ENCODE measurements around the gene MGLL. TPM values are rescaled to one million over a fixed set of nuclear protein-coding genes. Genes with fewer than 3 reads are reported as not detected.
A peak's percentile ranks its signal among the peaks of the same experiment; 100 is the strongest.

The MGLL gene
- total and polyA plus RNA-seq, 2 experiments from 2014 or later: 58.7 to 184 TPM

DNA sequence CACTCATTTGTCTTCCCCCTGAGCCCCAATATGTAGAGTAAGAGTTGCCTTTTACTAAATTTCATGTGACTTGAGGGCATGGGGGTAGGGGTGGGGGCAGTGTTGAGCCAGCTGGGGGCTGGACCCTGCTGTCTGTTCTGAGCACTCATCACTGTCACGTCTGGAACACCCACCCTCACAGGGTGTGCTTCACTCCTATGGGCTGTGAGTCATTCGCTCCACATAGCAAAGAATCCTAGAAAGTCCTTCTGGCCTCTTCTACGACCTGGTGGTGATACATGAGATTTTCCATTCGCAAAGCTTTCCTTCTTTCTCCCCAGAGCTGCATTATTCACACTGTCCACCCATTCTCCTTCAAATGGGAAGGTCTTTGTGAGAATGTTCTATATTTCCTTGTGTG lies 43.6 kb upstream of the MGLL start:
- 0 out of 2 replicates have a peak, but pooled peaks cover 3% of the 10 kb centered on the region for H3K4me1 ChIP-seq (ENCODE audit: insufficient read depth)
- H3K36me3 ChIP-seq (ENCODE audit: low read depth): no peaks in the 10 kb centered on the region
- no peak overlapping the region for H2AFZ ChIP-seq
- peaks cover 19% of the 10 kb centered on the region for H3K27me3 ChIP-seq (replicated peaks; ENCODE audit: insufficient read depth)
- no peaks in the 10 kb centered on the region for H4K20me1 ChIP-seq (ENCODE audit: insufficient read depth)
- no peak overlapping the region for H3K27ac ChIP-seq
- no peak for TF ChIP-seq EZH2 (IDR thresholded peaks at IDR 0.05; ENCODE audit: insufficient read depth, poor library complexity, severe bottlenecking)
- no peak for TF ChIP-seq EZH2phosphoT487 (IDR thresholded peaks at IDR 0.05; ENCODE audit: insufficient read depth, low read depth)
- H3K4me2 ChIP-seq (ENCODE audit: unreplicated experiment): no peak overlapping the region
- no peak overlapping the region for H3K9ac ChIP-seq
- DNase-seq: peak; percentile 82
- no peaks in the 10 kb centered on the region for H3K9me2 ChIP-seq (ENCODE audit: insufficient read depth)
- in situ Hi-C loops (cut with MboI): no loop called here
- 59 to 60% methylated on average over 4 of the region's 4 CpGs for whole genome bisulfite sequencing, 2 experiments (ENCODE audit: low coverage in 1 of 2, low lambda C conversion rate in 2 of 2, missing lambda C conversion rate in 2 of 2)
- H3K4me3 ChIP-seq: no peak overlapping the region
- 0 out of 2 replicates have a peak, but pooled peaks cover 5% of the 10 kb centered on the region for H3F3A ChIP-seq (ENCODE audit: insufficient read depth)
- H3K9me3 ChIP-seq (ENCODE audit: low read depth): no peaks in the 10 kb centered on the region
- H3K79me2 ChIP-seq (ENCODE audit: insufficient read depth): no peaks in the 10 kb centered on the region

DNA sequence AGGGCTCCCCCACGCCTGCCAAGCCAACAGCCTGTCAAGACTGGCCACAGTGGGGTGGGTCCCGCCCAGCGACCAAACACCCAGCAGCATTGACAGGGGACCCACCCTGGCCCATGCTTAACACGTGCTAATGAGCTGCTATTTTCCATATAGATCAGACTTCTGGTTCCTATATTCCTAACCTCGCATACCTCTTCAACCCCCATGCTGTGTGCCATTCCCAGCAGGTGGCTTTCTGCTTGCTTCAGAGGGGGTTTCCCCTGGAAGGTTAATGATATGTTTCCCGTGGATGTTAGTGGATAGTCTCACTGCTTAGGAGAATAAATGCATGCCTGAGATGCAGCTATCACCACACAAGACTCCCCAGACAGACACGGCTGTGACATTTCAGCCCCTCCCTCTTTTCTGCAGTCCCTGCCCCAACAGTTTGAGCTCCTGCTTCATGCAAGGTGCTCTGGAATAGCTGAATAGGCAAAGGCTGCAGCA lies 37.9 kb upstream of the MGLL start:
- WGBS, 2 experiments (ENCODE audit: low coverage in 1 of 2, low lambda C conversion rate in 2 of 2, missing lambda C conversion rate in 2 of 2): 17 to 19% methylated on average over 7 of the region's 7 CpGs

DNA sequence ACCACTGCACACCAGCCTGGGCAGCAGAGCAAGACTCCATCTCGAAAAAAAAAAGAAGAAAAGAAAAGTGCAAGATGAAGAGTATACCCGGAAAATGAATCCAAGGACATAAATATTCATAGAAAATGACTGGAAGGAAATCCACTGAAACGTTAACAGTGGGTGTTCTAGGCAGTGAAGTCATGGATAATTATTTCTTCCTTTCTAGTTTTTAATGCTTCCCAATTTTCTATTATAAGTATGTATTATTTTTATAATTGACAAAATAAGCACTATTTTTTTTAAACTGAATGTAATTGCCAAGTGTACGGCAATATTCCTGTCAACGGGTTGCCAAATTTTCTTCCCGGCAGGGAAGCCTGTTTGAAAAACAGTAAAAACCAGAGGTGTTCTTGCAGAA lies 37.4 kb upstream of the MGLL start:
- H3K9me3 ChIP-seq (ENCODE audit: low read depth): no peaks in the 10 kb centered on the region
- H3K4me2 ChIP-seq (ENCODE audit: unreplicated experiment): no peak overlapping the region
- H3K9me2 ChIP-seq (ENCODE audit: insufficient read depth): no peaks in the 10 kb centered on the region
- no peaks in the 10 kb centered on the region for H4K20me1 ChIP-seq (ENCODE audit: insufficient read depth)
- TF ChIP-seq EZH2phosphoT487 (IDR thresholded peaks at IDR 0.05; ENCODE audit: insufficient read depth, low read depth) (no peak), EZH2 (IDR thresholded peaks at IDR 0.05; ENCODE audit: insufficient read depth, poor library complexity, severe bottlenecking) (no peak)
- WGBS, 2 experiments (ENCODE audit: low coverage in 1 of 2, low lambda C conversion rate in 2 of 2, missing lambda C conversion rate in 2 of 2): 11 to 13% methylated on average over 6 of the region's 6 CpGs
- no peak for DNase-seq
- H3K27ac ChIP-seq: no peak overlapping the region
- H3K4me1 ChIP-seq (ENCODE audit: insufficient read depth): no peaks in the 10 kb centered on the region
- no peak overlapping the region for H3K4me3 ChIP-seq
- no peaks in the 10 kb centered on the region for H3F3A ChIP-seq (ENCODE audit: insufficient read depth)
- H3K9ac ChIP-seq: no peak overlapping the region
- no peak overlapping the region for H2AFZ ChIP-seq
- peaks cover 15% of the 10 kb centered on the region for H3K27me3 ChIP-seq (replicated peaks; ENCODE audit: insufficient read depth)
- H3K79me2 ChIP-seq (ENCODE audit: insufficient read depth): no peaks in the 10 kb centered on the region
- in situ Hi-C loops (cut with MboI): no loop called here
- no peaks in the 10 kb centered on the region for H3K36me3 ChIP-seq (ENCODE audit: low read depth)

More for the DNA sequence above, 37.9 kb upstream of the MGLL start:
- no peak overlapping the region for H3K4me3 ChIP-seq
- TF ChIP-seq EZH2phosphoT487 (IDR thresholded peaks at IDR 0.05; ENCODE audit: insufficient read depth, low read depth) (no peak), EZH2 (IDR thresholded peaks at IDR 0.05; ENCODE audit: insufficient read depth, poor library complexity, severe bottlenecking) (no peak)
- H3K27ac ChIP-seq: no peak overlapping the region
- no peaks in the 10 kb centered on the region for H3K79me2 ChIP-seq (ENCODE audit: insufficient read depth)
- no peaks in the 10 kb centered on the region for H3K36me3 ChIP-seq (ENCODE audit: low read depth)
- no peaks in the 10 kb centered on the region for H3K9me3 ChIP-seq (ENCODE audit: low read depth)
- no peak for DNase-seq
- H4K20me1 ChIP-seq (ENCODE audit: insufficient read depth): no peaks in the 10 kb centered on the region
- in situ Hi-C loops (cut with MboI): no loop called here
- no peaks in the 10 kb centered on the region for H3K9me2 ChIP-seq (ENCODE audit: insufficient read depth)
- H3K27me3 ChIP-seq (replicated peaks; ENCODE audit: insufficient read depth): peaks cover 15% of the 10 kb centered on the region
- no peak overlapping the region for H3K9ac ChIP-seq
- H2AFZ ChIP-seq: no peak overlapping the region
- no peaks in the 10 kb centered on the region for H3K4me1 ChIP-seq (ENCODE audit: insufficient read depth)
- H3F3A ChIP-seq (ENCODE audit: insufficient read depth): no peaks in the 10 kb centered on the region
- no peak overlapping the region for H3K4me2 ChIP-seq (ENCODE audit: unreplicated experiment)

DNA sequence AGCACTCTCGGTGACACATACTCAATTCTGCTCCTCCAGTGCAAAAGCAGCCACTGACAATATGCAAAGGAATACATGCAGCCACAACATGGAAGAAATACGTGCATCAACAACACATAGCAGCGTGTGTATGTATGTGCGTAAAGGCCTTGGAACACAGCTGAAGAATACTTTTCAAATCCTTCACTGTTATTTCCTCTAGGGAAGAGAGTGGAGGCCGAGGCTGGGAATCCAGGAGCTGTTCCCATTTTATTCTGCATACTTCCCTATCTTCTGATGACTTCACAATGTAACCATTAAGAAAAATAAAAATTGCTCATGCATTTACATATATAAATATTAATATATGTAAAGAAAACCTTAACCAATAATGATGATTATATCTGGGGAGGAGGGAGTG lies 36.6 kb upstream of the MGLL start:
- Histone ChIP-seq H3K27me3 (replicated peaks; ENCODE audit: insufficient read depth) (peaks cover 15% of the 10 kb centered on the region), H3K36me3 (ENCODE audit: low read depth) (no peaks in the 10 kb centered on the region), H2AFZ (no peak overlapping the region), H3K9me3 (ENCODE audit: low read depth) (no peaks in the 10 kb centered on the region), H3K4me2 (ENCODE audit: unreplicated experiment) (no peak overlapping the region), H3K9me2 (ENCODE audit: insufficient read depth) (no peaks in the 10 kb centered on the region), H4K20me1 (ENCODE audit: insufficient read depth) (no peaks in the 10 kb centered on the region), H3K9ac (no peak overlapping the region), H3K4me3 (no peak overlapping the region), H3F3A (ENCODE audit: insufficient read depth) (no peaks in the 10 kb centered on the region), H3K4me1 (ENCODE audit: insufficient read depth) (no peaks in the 10 kb centered on the region), H3K27ac (no peak overlapping the region), H3K79me2 (ENCODE audit: insufficient read depth) (no peaks in the 10 kb centered on the region)
- DNase-seq: no peak
- in situ Hi-C loops (cut with MboI): no loop called here
- TF ChIP-seq EZH2phosphoT487 (IDR thresholded peaks at IDR 0.05; ENCODE audit: insufficient read depth, low read depth) (no peak), EZH2 (IDR thresholded peaks at IDR 0.05; ENCODE audit: insufficient read depth, poor library complexity, severe bottlenecking) (no peak)
- 64 to 69% methylated on average over 5 of the region's 5 CpGs for WGBS, 2 experiments (ENCODE audit: low coverage in 1 of 2, low lambda C conversion rate in 2 of 2, missing lambda C conversion rate in 2 of 2)

DNA sequence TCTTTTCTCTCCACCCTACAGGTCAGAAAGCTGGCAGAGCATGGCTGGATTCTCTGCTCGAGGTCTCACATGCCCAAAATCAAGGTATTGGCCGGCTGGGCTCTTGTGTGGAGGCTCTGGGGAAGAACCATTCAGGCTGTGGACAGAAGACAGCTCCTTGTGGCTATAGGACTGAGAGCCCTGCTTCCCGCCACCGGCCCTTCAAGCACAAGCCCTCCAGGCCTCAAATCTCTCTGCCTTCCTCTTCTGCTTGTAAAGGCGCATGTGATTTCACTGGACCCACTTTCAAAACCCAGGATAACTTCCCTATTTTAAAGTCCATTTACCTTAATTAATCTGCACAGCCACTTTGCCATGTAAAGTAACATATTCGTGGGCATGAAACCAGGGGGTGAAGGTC lies 36.2 kb upstream of the MGLL start:
- Histone ChIP-seq H3K27me3 (replicated peaks; ENCODE audit: insufficient read depth) (peaks cover 15% of the 10 kb centered on the region), H3K36me3 (ENCODE audit: low read depth) (no peaks in the 10 kb centered on the region), H3K4me3 (no peak overlapping the region), H2AFZ (no peak overlapping the region), H3K9ac (no peak overlapping the region), H3K27ac (no peak overlapping the region), H4K20me1 (ENCODE audit: insufficient read depth) (no peaks in the 10 kb centered on the region), H3K79me2 (ENCODE audit: insufficient read depth) (no peaks in the 10 kb centered on the region), H3K9me2 (ENCODE audit: insufficient read depth) (no peaks in the 10 kb centered on the region), H3K4me2 (ENCODE audit: unreplicated experiment) (no peak overlapping the region), H3K9me3 (ENCODE audit: low read depth) (no peaks in the 10 kb centered on the region), H3F3A (ENCODE audit: insufficient read depth) (no peaks in the 10 kb centered on the region), H3K4me1 (ENCODE audit: insufficient read depth) (no peaks in the 10 kb centered on the region)
- in situ Hi-C loops (cut with MboI): no loop called here
- DNase-seq: no peak
- 77 to 79% methylated on average over 5 to 6 of the region's 6 CpGs for WGBS, 2 experiments (ENCODE audit: low coverage in 1 of 2, low lambda C conversion rate in 2 of 2, missing lambda C conversion rate in 2 of 2)
- TF ChIP-seq EZH2 (IDR thresholded peaks at IDR 0.05; ENCODE audit: insufficient read depth, poor library complexity, severe bottlenecking) (no peak), EZH2phosphoT487 (IDR thresholded peaks at IDR 0.05; ENCODE audit: insufficient read depth, low read depth) (no peak)
